ENCODE measurements around the gene TMEM203.

TMEM203 gene

DNA sequence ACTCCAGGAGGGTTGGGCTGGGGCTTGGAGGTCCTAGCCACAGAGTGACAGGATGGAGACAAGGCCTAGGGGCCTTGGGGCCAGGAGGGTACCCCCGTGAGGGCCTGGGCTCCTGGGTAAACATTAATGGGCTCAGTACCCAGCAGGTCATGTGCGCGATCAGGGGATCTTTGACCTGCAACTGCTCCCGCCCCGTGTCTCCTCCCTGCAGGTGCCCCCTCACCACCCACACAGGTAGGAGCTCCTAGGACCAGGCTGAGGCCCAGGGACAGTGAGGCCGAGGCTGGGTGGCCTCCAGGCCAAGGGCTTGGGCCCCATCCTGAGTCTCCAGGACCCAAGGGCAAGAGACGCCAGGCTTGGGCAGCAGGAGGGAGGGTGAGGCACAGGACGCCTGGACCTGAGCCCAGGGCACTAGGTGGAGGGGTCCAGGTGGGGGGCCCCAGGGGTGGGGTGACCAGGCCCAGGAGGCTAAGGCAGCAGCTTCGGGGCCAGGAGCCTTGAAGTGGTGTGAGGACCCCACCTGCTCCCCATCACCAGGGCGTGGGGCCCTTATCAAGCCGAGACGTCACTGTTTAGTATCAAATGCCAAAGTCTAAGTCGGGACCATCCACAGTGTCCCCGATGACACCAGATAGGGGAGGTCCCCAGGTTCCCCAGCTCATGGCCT, 25.4 kb upstream of the TMEM203 start, which contains the start of gene SLC34A3:
TSS of gene SLC34A3 (plus strand) at position 197 of the 667 bp plus-strand sequence. CDS start 802 bp downstream, outside the sequence.
- DNase-seq (ENCODE audit: low read depth), result no peak
- TF ChIP-seq, protein P1, sequence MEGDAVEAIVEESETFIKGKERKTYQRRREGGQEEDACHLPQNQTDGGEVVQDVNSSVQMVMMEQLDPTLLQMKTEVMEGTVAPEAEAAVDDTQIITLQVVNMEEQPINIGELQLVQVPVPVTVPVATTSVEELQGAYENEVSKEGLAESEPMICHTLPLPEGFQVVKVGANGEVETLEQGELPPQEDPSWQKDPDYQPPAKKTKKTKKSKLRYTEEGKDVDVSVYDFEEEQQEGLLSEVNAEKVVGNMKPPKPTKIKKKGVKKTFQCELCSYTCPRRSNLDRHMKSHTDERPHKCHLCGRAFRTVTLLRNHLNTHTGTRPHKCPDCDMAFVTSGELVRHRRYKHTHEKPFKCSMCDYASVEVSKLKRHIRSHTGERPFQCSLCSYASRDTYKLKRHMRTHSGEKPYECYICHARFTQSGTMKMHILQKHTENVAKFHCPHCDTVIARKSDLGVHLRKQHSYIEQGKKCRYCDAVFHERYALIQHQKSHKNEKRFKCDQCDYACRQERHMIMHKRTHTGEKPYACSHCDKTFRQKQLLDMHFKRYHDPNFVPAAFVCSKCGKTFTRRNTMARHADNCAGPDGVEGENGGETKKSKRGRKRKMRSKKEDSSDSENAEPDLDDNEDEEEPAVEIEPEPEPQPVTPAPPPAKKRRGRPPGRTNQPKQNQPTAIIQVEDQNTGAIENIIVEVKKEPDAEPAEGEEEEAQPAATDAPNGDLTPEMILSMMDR (IDR thresholded peaks at IDR 0.05; ENCODE audit: insufficient read depth, low read depth, low read length, missing control alignments), result no peak
- H3K4me3 ChIP-seq (ENCODE audit: low read length), result no peak within 1 kb of the TSS

DNA sequence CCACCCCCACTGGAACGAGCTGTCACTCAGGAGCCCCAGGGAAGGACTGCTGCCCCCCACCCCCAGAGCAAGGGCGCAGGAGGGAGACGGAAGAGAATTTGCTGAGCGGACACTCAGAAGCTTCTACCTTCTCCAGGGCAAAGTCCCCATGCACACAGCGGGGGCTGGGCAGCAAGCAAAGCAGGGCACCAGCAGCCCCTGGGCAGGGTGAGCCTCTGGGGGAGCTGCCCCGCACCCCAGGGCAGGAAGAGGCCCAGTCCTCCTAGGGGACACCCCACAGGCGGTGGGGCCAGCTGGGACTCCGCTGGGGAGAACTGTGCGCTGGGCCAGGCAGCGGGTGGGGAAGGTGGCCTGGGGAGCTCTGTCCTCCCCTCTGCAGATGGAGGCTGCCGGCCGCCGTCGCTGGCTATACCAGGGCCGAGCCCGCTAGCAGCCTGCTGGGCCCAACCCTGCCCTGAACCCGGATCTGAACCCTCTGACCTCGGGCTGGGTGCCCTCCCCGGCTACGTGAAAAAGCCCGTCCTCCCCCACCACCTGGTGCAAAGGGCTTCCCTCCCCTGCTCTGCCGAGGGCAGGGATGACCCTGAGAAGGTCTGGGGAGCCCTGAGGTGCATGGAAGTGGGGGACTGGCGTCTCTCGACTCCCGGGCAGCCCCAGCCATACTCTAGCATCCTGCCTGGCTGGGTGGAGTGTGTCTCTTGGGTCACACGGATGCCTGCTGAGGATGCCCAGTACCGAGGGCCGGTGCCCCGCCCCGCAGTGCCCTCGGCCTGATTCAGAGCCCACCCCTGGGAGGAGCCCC, 24.7 kb upstream of the TMEM203 start:
- no peak overlapping the region for H3K4me3 ChIP-seq (ENCODE audit: low read length)
- no peak for DNase-seq (ENCODE audit: low read depth)
- TF ChIP-seq, protein P1 (IDR thresholded peaks at IDR 0.05; ENCODE audit: insufficient read depth, low read depth, low read length, missing control alignments), result no peak

DNA sequence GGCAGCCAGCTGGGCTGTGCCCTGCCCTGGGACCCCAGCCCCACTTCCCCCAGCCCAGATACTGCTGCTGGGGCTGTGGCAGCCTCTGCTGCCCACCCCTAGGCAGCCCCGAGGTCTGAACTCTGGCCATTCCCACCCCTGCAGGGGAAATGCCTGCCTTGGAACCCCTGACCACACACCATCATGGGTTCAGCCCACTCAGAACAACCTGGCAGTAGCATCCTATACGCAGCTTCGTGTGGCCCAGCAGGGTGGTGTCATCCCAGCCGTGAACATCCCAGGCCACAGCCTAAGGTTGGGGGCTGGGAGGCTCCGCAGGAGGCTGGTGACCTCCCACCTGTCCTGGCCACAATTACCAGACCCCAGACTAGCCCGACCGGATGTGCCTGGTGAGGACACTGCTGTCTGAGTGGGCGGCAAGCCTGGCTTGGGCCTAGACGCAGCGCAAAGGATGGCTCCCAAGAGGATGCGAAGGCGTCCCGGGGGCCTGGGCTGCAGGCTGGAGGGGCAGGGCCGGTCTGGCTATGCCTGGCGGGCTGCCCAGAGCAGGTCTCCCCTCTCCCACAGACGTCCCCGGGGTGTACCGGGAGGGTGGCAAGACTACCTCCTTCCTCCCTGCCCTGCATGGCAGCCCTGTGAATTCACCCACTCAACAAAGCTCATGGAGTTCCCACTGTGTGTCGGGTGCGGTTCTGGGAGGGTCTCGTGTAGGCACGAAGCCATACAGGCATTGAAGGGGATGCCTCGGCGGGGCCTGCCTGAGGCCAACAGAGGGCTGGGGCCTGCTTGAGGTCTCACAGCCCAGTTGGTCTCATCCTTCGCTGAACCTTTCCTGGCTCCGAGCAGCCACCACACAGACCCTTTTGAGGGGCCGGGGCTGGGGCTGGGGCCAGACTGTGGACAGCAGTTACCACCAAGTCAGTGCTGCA, 23.8 kb upstream of the TMEM203 start:
- TF ChIP-seq, protein P1 (IDR thresholded peaks at IDR 0.05; ENCODE audit: insufficient read depth, low read depth, low read length, missing control alignments), result no peak
- DNase-seq (ENCODE audit: low read depth), result no peak
- no peak overlapping the region for H3K4me3 ChIP-seq (ENCODE audit: low read length)

DNA sequence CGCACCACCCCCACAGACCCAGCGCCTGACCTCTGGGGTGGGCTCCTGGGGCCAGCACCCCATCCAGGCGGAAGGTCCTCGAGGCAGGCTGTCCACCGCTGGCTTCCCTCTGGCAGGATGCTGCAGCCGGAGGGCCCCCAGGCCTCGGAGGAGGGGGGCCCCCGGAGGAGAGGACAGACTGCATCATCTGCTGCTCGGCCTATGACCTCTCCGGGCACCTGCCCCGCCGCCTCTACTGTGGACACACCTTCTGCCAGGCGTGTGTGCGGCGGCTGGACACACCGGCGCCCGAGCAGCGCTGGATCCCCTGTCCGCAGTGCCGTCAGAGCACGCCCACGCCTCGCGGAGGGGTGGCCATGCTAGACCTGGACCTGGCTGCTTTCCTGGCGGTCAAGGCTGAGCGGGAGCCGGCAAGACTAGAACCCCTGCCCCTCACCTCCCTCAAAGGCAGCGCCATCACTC, 23.1 kb upstream of the TMEM203 start:
- TF ChIP-seq, protein P1 (IDR thresholded peaks at IDR 0.05; ENCODE audit: insufficient read depth, low read depth, low read length, missing control alignments), result no peak
- no peak overlapping the region for H3K4me3 ChIP-seq (ENCODE audit: low read length)
- no peak for DNase-seq (ENCODE audit: low read depth)

DNA sequence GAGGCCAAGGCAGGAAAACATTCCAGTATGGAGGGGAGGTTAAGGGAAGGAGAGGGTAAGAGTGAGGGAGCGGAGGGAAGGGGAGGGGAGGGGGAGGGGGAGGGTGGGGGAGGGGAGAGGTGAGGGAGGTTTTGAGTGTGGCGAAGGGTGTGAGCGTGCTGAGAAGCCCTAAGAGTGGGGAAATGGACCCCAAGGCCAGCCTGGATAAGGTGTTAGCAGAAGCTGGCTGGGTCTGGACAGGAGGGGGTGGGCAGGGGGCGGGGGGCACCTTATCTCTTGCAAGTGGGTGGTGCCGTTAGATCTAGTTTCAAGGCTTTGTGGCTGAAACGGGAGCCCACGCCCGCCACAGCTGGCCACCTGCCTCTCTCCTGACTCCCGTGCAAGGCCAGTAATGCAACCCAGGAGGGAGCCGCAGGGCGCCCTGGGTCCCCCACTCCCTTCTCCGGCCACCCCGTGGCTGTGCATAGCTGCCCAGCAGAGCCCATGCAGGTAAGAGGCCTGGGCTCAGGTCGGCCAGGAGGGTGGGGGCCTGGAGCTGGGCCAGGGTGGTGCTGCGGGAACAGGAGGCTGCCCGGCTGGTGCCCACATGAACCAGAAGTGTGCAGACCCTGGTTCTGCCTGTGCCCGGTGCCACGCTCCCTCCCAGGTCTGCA, 22.5 kb upstream of the TMEM203 start:
- H3K4me3 ChIP-seq (ENCODE audit: low read length), result no peak overlapping the region
- TF ChIP-seq, protein P1 (IDR thresholded peaks at IDR 0.05; ENCODE audit: insufficient read depth, low read depth, low read length, missing control alignments), result no peak

More for the DNA sequence above, 22.5 kb upstream of the TMEM203 start:
- no peak for DNase-seq (ENCODE audit: low read depth)
